NK-92 (cell line): ENCODE measurements around the gene RAP1GAP2.
"Not testable (repeated sequence)": the region's sequence is repeated elsewhere in the genome, so short reads cannot be mapped to it uniquely, and the experiment has no call there.

Source experiments
- DNase-seq: peaks from one replicate; lab custom pipeline; 2025; ENCODE audit not compliant: unreplicated experiment; lab: John Stamatoyannopoulos, UW

Gene RAP1GAP2

DNA sequence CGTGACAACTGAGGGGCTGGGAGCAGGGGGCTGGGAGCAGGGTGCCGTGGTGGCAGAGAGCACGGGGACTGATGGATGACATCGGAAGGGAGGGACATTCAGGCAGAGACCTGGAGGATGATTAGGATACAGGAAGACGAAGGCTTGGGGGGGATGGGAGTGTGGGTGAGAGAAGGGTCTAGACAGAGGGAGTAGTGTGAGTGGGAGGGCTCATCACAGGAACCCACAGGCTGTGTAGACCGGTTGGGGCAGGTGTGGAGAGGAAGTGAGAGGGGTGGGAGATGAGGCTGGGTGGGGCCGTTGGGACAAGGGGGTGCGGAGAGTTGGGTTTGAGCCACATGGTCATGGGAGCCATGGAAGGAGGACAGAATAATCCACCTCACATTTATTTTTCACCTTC lies 83.8 kb downstream of the RAP1GAP2 start:
- DNase-seq, result no peak

DNA sequence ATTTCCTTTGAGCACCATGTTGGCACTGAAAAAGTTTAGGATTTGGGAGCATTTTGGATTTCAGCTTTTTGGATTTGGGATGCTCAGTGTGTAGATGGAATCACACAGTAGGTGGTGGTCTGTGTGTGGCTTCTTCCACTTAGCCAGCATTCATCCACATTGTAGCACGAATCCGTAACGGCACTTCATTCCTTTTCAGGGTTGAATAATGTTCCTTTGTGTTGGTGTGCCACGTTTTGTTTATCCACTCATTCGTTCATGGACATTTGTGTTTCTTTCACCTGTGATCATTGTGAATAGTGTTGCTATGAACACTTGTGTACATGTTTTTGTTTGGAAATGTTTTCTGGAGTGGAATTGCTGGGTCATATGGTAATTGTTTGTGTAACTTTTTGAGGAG lies 85.1 kb downstream of the RAP1GAP2 start:
- DNase-seq, result no peak

- no peak for DNase-seq
Measured at GRCh38 chr17:2883544-2884213, 87.4 kb downstream of the RAP1GAP2 start.

DNA sequence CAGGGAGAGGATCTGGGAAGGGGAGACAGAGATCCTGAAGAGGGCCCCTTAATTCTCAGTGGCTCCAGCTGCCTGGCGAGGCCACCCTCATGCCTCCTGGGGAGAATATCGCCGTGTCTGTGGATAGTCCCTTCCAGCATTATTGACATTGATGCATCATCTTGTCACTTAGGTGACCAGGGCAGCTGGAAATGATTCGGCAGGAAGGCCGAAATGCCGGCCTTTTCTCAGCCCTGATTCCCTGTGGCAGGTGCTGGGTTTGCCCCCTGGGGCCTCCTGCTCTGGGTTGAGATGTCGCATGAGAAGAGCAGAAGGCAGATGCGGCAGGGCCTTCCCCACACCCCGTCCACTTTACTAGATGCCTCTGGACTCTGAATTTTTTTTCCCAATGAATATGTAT lies 89.5 kb downstream of the RAP1GAP2 start:
- DNase-seq, result no peak

DNA sequence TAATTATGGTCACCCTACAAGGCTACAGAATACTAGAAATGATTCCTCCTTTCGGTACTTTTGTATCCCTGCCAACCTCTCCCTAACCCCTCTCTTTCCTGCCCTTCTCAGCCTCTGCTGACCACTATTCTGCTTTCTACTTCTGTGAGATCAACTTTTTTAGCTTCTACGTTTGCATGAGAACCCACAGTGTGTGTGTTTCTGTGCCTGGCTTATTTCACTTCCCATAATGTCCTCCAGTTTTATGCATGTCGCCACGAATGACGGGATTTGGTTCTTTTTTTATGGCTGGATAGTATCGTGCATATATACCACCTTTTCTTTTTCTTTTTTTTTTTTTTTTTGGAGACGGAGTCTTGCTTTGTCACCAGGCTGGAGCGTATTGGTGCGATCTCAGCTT lies 92.1 kb downstream of the RAP1GAP2 start:
- no peak for DNase-seq

DNA sequence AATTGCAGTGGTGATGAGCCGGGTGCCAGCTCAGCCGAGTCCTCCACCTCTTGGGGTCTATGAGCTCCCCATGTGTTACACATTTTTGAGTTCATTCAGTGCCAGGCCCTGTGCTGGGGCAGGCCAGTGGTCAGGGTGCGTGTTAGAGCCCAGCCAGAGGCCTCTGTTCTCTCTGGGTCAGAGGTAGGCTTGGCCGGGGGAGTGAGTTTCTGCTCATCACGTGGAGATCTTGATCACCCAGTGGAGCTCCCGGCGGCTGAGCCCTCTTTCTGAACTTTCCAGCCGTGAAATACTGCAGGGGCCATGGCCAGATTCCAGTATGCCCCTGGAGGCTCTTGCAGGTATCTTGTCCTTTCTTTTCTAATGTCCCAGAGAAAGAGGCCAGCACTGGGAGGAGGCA lies 93.0 kb downstream of the RAP1GAP2 start:
- no peak for DNase-seq

GRCh38 chr17:2890778-2891177 lies 94.5 kb downstream of the RAP1GAP2 start:
- DNase-seq, result not testable (repeated sequence)

DNA sequence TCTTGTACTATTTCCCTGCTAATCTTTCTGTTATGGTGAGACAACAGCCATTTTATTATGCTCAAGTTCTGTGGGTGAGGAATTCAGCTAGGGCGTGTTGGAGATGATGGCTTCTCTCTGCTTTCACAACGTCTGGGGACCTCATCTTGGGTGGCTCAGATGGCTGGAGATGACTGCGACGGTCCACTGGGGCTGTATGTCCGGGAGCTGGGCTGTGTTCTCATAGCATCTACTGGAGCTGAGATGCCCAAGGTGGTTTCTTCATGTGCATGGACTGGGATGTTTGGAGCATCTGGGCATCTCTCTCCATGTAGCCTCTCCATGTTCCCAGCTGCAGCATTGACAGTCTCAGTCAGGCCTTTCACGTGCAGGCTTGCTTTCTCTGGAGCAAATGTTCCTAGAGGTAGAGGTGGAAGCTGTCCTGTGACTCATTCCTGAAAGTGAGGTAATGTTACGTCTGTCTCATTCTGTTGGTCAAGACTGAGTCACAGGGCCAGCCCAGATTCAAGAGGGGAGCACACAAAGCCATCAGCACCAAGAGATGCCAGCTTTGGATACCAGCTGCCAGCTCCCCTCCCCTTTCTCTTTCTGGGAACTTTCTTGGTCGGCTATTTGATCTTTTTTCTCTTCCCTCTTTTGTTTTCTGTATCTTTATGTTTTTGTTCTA lies 96.2 kb downstream of the RAP1GAP2 start:
- no peak for DNase-seq

DNA sequence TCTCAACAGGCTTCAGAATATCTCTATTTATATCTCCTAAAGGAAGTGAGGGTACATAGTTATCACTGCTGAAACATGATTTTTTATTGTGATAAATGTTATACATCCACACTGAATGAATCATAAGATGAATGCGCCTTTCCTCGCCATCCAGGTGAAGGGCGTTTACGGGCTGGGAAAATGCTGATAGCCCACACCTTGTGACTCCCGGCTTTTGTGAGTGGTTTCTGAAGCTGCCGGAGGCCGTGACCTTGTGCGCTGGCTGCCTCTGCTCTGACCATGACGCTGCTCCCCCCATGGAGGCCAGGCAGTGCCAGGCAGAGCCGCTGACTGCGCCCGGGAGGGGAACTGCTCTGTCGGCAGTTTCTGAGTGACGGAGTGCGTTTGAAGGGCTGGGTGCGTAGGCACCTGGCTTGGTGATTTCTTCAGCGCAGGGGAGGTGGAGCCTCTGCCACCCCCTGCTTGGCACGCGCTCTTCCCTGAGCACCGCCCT lies 97.2 kb downstream of the RAP1GAP2 start:
- no peak for DNase-seq

GRCh38 chr17:2894782-2895181 lies 98.5 kb downstream of the RAP1GAP2 start:
- DNase-seq, result no peak

DNA sequence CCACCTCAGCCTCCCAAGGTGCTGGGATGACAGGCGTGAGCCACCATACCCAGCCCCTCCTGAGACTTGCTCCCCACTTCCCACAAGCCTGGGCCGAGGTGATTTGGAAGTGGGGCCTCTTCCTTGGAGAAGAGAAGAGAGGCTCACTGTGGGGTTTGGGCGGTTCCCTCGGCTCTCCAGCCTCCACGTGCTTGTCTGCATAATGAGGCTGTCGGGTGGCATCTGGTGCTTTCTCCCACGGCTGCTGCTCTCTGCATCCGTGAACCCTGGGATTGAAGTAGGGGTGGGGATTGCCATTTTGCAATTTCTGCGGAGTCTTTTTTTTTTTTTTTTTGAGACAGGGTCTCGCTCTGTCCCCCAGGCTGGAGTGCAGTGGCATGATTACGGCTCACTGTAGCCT lies 101.4 kb downstream of the RAP1GAP2 start:
- no peak for DNase-seq

DNA sequence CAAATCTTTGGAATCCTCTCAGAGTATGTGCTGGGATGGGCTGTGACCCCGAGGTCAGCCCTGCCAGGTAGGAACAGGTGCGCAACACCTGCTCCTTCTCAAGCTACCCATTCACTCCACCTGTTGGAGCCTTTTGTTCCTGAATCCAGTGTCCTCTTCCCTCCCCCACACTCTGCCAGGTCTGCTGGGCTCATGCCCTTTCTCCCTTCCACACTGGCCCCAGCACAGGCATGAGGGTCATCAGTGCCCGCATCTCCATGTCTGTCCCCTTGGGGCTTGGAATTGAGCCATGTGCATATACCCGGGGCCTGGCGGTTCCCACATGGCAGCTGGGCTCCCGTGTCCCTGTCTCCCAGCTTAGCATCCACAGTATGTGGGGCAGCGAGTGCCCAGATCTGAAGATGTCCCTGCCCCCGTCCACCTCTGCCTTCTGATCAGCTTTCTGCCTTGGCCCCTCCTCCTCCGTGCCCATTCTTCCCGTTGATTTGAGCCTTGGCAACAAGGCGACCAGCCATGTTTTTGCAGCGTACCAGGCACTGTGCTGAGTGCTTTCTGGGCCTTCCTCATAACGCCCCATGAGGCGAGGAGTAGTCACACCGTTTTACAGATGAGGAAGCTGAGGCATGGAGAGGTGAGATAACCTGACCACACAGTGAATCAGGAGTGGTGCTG lies 102.2 kb downstream of the RAP1GAP2 start:
- no peak for DNase-seq

- DNase-seq, result no peak
Measured at GRCh38 chr17:2899906-2900305, 103.7 kb downstream of the RAP1GAP2 start.

- no peak for DNase-seq
Measured at GRCh38 chr17:2900842-2901241, 104.6 kb downstream of the RAP1GAP2 start.

- no peak for DNase-seq
Measured at GRCh38 chr17:2901582-2901981, 105.3 kb downstream of the RAP1GAP2 start.

DNA sequence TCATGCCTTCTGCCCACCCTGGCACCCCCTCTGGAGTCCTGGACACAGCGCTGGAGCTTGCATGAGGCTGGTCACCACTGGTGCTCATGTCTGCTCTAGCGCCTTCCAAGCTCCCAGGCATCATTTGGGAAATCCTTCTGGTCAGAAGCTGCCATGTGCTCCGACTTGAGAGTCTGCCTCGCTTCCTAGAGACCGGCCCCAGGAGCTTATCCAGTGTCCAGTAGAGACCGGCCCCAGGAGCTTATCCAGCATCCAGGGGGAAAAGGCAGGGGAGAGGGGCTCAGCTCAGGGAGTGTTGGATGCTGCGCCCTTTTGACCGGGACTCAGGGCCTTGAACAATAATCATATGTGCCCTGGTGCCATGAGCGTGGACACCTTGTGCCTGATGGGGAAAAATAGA lies 106.3 kb downstream of the RAP1GAP2 start:
- no peak for DNase-seq

DNA sequence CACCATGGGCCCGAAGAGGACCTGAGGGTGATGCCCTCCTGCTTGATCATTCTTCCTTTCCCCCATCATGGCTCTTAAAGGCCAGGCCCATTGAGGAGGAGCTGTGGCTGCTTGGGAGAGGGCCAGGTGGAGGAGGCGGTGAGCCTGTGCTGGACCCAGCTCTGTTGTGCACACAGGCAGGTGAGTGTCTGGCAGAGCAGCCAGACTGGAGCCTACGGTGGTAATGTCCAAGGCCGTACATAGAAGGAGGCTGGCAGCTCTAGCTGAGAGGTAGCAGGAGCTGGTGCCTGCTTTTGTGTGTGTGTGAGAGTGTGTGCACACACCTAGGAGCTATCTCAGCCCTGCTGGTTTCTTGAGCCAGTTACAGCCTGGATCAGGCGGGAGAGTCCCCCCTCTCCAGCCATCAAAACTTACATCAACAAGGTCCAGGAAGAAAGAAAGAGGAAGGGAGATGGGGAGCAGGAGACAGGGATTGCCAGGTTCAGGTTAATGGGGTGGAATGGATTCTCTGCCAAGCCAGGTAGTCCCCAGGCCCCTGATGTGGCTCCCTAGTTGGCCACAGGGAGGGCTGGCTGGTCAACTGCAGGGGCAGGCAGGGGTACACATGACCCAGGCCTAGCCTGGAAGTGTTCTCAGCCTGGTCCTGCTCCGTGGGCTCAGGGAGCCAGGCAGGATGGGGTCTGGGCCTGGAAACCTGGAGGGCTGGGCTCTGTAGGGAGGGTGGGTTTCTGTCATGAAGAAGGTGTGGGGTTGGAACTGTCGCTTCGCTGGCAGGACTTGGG lies 107.1 kb downstream of the RAP1GAP2 start:
- DNase-seq, result no peak

DNA sequence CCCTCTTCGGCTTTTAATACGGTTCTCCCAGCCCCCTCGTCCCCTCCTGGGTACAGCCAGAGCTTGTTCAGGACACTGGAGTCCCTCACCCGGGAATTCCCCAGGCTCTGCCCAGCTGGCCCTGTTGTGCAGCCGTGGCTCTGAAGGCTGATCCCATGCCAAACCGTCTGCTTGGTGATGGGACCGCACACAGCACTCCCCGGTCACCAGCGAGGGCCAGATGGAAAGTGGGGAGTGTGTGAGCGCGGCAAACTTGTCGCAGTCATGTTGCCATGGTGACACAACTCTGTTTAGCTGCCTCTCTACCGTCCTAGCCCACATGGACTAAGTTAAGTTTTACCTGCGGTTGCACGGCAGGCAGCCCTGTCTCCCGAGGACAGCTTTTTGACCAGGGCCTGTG lies 107.9 kb downstream of the RAP1GAP2 start:
- DNase-seq, result no peak

DNA sequence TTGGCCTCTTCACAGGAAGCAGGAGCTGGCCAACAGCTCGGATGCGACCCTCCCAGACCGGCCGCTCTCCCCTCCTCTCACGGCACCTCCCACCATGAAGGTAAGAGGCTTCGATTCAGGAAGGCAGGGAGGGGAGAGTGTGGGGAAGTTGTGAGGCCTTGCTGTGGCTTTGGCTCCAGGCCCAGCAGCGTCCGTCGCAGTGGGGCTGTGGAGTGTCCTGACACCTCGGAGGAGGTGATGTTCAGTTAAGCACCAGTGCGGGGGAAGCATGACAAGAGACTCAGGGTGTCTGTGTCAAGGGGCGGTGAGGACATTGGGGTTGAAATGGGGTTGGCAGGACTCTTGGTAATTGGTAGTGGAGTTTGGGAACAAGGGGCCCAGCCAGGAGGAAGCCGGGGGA lies 109.0 kb downstream of the RAP1GAP2 start:
- no peak for DNase-seq

DNA sequence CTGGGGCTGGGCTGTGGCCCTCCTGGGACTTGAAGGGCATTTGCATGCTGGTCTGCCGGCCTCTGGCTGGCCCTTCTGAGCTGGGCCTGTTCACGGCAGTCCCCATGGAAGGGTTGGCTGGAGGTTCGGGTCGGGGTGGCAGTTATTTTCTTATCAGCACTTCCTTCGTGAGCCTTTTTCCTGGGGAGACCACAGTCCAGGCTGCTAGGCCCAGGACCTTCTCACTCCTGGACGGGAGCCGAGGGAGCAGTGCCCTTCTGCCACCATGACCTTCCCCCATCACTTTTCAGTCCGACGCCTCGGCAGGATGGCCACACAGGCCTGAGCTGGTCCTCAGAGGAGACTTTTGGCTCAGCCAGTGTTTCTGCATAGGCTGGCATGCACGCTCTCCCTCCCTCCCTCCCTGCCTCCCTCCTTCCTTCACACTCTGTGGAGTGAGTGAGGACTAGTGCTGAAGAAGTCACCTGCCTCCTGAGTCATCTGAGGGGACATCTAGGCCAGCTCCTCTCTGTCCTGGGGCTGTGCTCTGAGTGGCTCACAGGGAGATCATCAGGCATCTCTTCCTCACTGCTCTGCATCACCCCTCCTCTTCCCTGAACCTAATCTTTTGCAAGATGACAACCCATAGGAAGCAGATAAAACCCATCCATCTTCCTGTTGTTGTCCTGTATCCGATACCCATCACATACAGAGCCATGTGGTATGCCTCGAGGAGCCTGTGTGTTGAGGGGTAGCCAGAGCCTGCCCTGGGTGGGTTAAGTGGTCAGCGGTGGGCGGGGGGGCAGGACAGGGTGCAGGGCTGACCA lies 109.7 kb downstream of the RAP1GAP2 start:
- no peak for DNase-seq

DNA sequence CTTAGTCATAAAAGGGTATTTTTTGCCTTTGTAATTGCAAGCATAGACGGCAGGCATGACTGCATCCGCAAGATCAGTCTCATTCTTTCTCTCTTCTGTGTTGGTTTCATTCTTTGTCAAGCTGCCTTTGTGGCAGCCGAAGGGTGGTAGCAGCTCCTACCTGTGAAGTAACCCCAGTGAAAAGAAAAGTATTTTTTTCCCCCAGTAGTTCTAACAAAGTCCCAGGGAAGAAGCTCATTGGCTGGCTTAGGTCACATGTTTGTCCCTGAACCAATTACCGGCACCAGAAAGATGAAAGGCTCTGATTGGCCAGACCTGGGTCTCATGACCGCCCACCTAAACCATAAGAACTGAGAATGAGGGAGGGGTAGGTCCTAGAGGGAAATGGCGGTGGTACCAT lies 110.7 kb downstream of the RAP1GAP2 start:
- DNase-seq, result no peak
